ENCODE results near the gene CCNF. TPM values are rescaled to one million over a fixed set of nuclear protein-coding genes. Genes with fewer than 3 reads are reported as not detected.
A peak's percentile ranks its signal among the peaks of the same experiment; 100 is the strongest.

Gene CCNF
- total RNA-seq, 2 experiments from 2014 or later: 0.81 to 1.3 TPM

DNA sequence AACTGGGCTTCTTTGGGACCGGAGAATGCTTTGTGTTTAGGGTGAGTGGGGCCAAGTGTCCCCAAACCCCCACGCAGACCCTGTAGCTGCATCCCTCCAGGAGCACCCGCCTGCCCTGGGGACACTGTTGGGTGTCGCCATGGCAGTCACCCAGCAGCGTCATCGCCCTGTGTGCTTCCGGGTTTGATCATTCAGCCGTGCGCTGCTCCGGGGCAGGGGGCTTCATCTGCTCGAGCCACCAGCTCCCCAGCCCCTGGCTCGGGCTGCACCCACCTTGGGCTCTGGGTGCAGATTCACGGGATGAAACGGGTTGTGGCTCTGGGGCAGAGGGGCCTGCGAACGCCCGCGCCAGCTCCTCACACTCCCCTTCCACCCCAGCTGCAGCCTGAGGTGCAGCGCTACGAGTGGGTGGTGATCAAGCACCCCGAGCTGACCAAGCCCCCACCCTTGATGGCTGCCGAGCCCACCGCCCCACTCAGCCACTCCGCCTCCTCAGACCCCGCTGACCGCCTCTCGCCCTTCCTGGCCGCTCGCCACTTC lies 70.7 kb downstream of the CCNF start:
- ChIA-PET CTCF (interaction anchor here (2.5 kb wide), 1 partner anchor 306 kb away, joined by 17 read pairs; no protein-coding TSS in a partner anchor), POLR2A (interaction anchor here (0.6 kb wide), 1 partner anchor 33 kb away, joined by 7 read pairs; no protein-coding TSS in a partner anchor)
- no peak overlapping the region for H3K4me3 ChIP-seq (ENCODE audit: low read length)
- TF ChIP-seq, protein P1, sequence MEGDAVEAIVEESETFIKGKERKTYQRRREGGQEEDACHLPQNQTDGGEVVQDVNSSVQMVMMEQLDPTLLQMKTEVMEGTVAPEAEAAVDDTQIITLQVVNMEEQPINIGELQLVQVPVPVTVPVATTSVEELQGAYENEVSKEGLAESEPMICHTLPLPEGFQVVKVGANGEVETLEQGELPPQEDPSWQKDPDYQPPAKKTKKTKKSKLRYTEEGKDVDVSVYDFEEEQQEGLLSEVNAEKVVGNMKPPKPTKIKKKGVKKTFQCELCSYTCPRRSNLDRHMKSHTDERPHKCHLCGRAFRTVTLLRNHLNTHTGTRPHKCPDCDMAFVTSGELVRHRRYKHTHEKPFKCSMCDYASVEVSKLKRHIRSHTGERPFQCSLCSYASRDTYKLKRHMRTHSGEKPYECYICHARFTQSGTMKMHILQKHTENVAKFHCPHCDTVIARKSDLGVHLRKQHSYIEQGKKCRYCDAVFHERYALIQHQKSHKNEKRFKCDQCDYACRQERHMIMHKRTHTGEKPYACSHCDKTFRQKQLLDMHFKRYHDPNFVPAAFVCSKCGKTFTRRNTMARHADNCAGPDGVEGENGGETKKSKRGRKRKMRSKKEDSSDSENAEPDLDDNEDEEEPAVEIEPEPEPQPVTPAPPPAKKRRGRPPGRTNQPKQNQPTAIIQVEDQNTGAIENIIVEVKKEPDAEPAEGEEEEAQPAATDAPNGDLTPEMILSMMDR (IDR thresholded peaks at IDR 0.05): no peak
- H3K27ac Mint-ChIP-seq: no peak overlapping the region
- no peaks in the 10 kb centered on the region for H3K27me3 Mint-ChIP-seq
- H3K27me3 ChIP-seq (ENCODE audit: control insufficient read depth in 1 of 2, insufficient read depth in 2 of 2, low read length in 2 of 2): no peaks in the 10 kb centered on the region
- H3K4me3 Mint-ChIP-seq: no peak overlapping the region
- no peak for DNase-seq
- H3K4me1 Mint-ChIP-seq (ENCODE audit: low read depth): peaks cover 4% of the 10 kb centered on the region
- intact Hi-C loops (cut with DNase I, micrococcal nuclease): loop anchor here in 1 of 2 experiments (2.0 kb wide), 1 partner anchor 159 kb away; the partner anchor contains the start of gene ABCA3
- no peak for ATAC-seq (ENCODE audit: poor library complexity)
- no peaks in the 10 kb centered on the region for H3K9me3 Mint-ChIP-seq
- peaks cover 4% of the 10 kb centered on the region for H3K36me3 Mint-ChIP-seq (ENCODE audit: low read depth)
- peaks cover 5% of the 10 kb centered on the region for H3K36me3 ChIP-seq (ENCODE audit: insufficient read depth, low read length)
- H3K4me1 ChIP-seq (ENCODE audit: insufficient read depth, low read length): peaks cover 7% of the 10 kb centered on the region
- no peaks in the 10 kb centered on the region for H3K9me3 ChIP-seq (ENCODE audit: control insufficient read depth in 1 of 2, insufficient read depth in 1 of 2, low read length in 2 of 2)
- no peak overlapping the region for H3K27ac ChIP-seq (ENCODE audit: low read depth in 1 of 2, low read length in 2 of 2)

- no peak overlapping the region for H3K27ac Mint-ChIP-seq
- DNase-seq (no peak), ATAC-seq (ENCODE audit: poor library complexity) (no peak)
- Histone ChIP-seq H3K27ac (ENCODE audit: low read depth in 1 of 2, low read length in 2 of 2) (no peak overlapping the region), H3K27me3 (ENCODE audit: control insufficient read depth in 1 of 2, insufficient read depth in 2 of 2, low read length in 2 of 2) (no peaks in the 10 kb centered on the region), H3K36me3 (ENCODE audit: insufficient read depth, low read length) (peaks cover 5% of the 10 kb centered on the region), H3K4me3 (ENCODE audit: low read length) (no peak overlapping the region), H3K9me3 (ENCODE audit: control insufficient read depth in 1 of 2, insufficient read depth in 1 of 2, low read length in 2 of 2) (no peaks in the 10 kb centered on the region), H3K4me1 (ENCODE audit: insufficient read depth, low read length) (peaks cover 7% of the 10 kb centered on the region)
- H3K4me1 Mint-ChIP-seq (ENCODE audit: low read depth): peaks cover 4% of the 10 kb centered on the region
- TF ChIP-seq, protein P1 (IDR thresholded peaks at IDR 0.05): no peak
- ChIA-PET CTCF (interaction anchor here (0.6 to 2.5 kb wide), 9 partner anchors 11 to 537 kb away, joined by 3 to 17 read pairs (median 4); partner anchors contain the start of genes ABCA3 and TBC1D24), POLR2A (interaction anchor here (0.6 to 1.4 kb wide), 3 partner anchors 13 to 33 kb away, joined by 3 to 7 read pairs (median 3); partner anchors contain the start of gene ATP6V0C)
- H3K27me3 Mint-ChIP-seq: no peaks in the 10 kb centered on the region
- no peaks in the 10 kb centered on the region for H3K9me3 Mint-ChIP-seq
- no peak overlapping the region for H3K4me3 Mint-ChIP-seq
- peaks cover 4% of the 10 kb centered on the region for H3K36me3 Mint-ChIP-seq (ENCODE audit: low read depth)
- intact Hi-C loops (cut with DNase I, micrococcal nuclease): loop anchor here in 1 of 2 experiments (2.0 kb wide), 1 partner anchor 160 kb away; the partner anchor contains the start of gene ABCA3
These were observed 71.2 kb downstream of the CCNF start for GRCh38 chr16:2500430-2500917.

DNA sequence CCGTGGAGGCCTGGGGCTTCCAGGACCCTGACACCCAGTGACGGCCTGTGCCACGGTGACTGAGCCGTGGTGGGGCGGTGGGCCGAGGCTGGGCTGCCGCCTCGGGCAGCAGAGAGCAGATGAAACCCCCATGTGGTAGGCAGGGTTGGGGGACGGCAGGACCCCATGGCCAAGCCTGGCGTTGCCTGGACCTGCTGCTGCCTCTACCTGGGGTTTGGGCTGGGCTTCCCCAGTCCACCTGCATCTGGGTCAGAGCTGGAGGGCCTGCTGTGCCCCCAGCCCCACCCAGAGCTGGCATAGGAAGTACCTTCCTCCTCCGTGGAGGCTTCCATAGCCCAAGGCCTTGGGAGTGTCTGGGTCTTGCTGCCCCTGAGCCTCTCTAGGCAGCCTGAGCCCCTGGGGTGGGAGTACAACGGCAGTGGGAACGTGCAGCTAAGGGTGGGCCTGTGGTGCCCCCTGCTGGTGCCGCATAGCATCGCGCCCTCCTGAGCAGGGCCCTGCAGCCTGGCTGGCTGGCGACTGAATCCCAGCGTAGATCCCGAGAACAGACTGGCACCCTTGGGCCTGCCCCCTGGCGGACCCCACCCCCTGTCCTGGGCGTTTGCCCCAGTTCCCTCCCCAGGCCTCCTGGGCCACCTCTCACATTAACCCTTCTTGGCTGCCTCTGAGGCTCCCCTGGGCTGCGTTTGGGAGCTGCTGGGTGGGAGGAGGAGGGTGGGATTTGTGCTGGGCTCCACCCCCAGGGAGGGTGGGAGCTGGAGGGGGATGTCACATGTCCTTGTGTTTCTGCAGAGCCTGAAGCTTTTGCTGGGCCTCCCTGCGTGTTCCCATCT lies 71.9 kb downstream of the CCNF start:
- Histone ChIP-seq H3K27me3 (ENCODE audit: control insufficient read depth in 1 of 2, insufficient read depth in 2 of 2, low read length in 2 of 2) (no peaks in the 10 kb centered on the region), H3K4me3 (ENCODE audit: low read length) (no peak overlapping the region), H3K36me3 (ENCODE audit: insufficient read depth, low read length) (peaks cover 5% of the 10 kb centered on the region), H3K27ac (ENCODE audit: low read depth in 1 of 2, low read length in 2 of 2) (no peak overlapping the region), H3K4me1 (ENCODE audit: insufficient read depth, low read length) (peaks cover 7% of the 10 kb centered on the region), H3K9me3 (ENCODE audit: control insufficient read depth in 1 of 2, insufficient read depth in 1 of 2, low read length in 2 of 2) (no peaks in the 10 kb centered on the region)
- H3K27ac Mint-ChIP-seq: no peak overlapping the region
- peaks cover 4% of the 10 kb centered on the region for H3K36me3 Mint-ChIP-seq (ENCODE audit: low read depth)
- H3K27me3 Mint-ChIP-seq: no peaks in the 10 kb centered on the region
- POLR2A ChIA-PET: interaction anchor here (0.6 to 1.4 kb wide), 5 partner anchors 12 to 232 kb away, joined by 3 to 4 read pairs (median 3); partner anchors contain the start of genes ATP6V0C and CCNF
- ATAC-seq (ENCODE audit: poor library complexity) (peak; percentile 99), DNase-seq (peak; percentile 67 to 89 (median 76))
- H3K4me1 Mint-ChIP-seq (ENCODE audit: low read depth): peaks cover 4% of the 10 kb centered on the region
- no peak overlapping the region for H3K4me3 Mint-ChIP-seq
- no peaks in the 10 kb centered on the region for H3K9me3 Mint-ChIP-seq
- TF ChIP-seq, protein P1 (IDR thresholded peaks at IDR 0.05): peak; percentile 97
- intact Hi-C loops (cut with DNase I, micrococcal nuclease): loop anchor here (1.0 to 2.0 kb wide), 3 partner anchors 160 to 306 kb away; partner anchors contain the start of gene ABCA3 (in 2 of the 2)
- CTCF ChIA-PET: interaction anchor here (0.6 to 2.5 kb wide), 12 partner anchors 10 to 536 kb away, joined by 3 to 17 read pairs (median 4); partner anchors contain the start of genes ABCA3 and TBC1D24

All from CD4-positive, alpha-beta T cell (primary cell).